ENCODE results near the gene VWF. TPM values are rescaled to one million over a fixed set of nuclear protein-coding genes. Genes with fewer than 3 reads are reported as not detected.

VWF gene
- total RNA-seq, 1 donor, result 0.72 TPM

DNA sequence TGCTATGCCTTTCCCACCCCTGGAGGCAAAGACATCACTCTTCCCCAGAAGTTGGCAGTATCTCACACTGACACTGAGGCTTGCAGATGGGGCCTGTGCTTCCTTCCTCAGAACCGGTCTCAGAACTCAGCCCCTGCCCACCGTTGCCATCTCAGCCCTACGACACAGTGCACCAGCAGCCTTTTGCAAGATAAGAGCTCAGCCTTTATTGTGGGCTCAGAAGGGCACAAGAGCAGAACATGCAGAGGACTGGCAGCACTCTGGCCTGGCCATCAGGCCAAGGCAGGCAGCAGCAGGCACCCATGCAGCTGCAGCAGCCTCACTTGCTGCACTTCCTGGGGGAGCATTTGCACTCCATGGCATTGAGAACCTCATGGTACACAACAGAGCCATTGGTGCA, 175.8 kb downstream of the VWF start:
- H3K27ac ChIP-seq (ENCODE audit: low read depth, low read length), result no peak overlapping the region
- DNase-seq (ENCODE audit: insufficient read length, low spot score, missing footprints), result no peak
- no peaks in the 10 kb centered on the region for H4K20me1 ChIP-seq (ENCODE audit: insufficient read depth, low read length)
- H3K79me2 ChIP-seq (ENCODE audit: insufficient read depth, low read length), result no peaks in the 10 kb centered on the region
- H3K4me1 ChIP-seq (ENCODE audit: insufficient read depth, low read length), result no peaks in the 10 kb centered on the region
- no peak overlapping the region for H3K4me2 ChIP-seq (ENCODE audit: insufficient read depth, low read length)
- H3K27me3 ChIP-seq (ENCODE audit: insufficient read depth, low read length), result peaks cover 42% of the 10 kb centered on the region
- TF ChIP-seq, protein P1, sequence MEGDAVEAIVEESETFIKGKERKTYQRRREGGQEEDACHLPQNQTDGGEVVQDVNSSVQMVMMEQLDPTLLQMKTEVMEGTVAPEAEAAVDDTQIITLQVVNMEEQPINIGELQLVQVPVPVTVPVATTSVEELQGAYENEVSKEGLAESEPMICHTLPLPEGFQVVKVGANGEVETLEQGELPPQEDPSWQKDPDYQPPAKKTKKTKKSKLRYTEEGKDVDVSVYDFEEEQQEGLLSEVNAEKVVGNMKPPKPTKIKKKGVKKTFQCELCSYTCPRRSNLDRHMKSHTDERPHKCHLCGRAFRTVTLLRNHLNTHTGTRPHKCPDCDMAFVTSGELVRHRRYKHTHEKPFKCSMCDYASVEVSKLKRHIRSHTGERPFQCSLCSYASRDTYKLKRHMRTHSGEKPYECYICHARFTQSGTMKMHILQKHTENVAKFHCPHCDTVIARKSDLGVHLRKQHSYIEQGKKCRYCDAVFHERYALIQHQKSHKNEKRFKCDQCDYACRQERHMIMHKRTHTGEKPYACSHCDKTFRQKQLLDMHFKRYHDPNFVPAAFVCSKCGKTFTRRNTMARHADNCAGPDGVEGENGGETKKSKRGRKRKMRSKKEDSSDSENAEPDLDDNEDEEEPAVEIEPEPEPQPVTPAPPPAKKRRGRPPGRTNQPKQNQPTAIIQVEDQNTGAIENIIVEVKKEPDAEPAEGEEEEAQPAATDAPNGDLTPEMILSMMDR (IDR thresholded peaks at IDR 0.05; ENCODE audit: extremely low read depth, low read depth, low read length), result no peak
- no peaks in the 10 kb centered on the region for H3K9me3 ChIP-seq (ENCODE audit: low read depth, low read length)
- no peak overlapping the region for H2AFZ ChIP-seq (ENCODE audit: low read length)
- no peak overlapping the region for H3K4me3 ChIP-seq (ENCODE audit: insufficient read depth, low read length)
- H3K36me3 ChIP-seq (ENCODE audit: insufficient read depth, low read length), result no peaks in the 10 kb centered on the region

DNA sequence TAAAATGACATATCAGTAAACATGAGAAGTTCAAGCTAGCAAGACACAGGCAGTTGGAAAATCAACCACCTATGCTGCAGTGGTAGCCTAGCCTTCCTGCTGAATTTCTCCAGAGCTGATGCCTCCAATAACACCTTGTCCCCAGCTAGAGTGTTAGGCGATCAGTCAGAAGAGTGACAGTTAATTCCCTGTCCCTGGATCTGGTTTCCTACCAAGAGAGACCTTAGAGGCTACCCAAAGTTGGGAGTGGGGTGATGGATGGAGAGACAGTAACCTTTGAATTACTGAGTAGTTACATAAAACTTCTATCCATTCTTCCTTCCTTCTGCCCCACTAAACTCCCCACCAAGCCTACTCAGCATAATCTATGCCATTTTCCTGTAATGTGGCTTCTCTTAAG, 177.5 kb downstream of the VWF start:
- Histone ChIP-seq H3K4me3 (ENCODE audit: insufficient read depth, low read length) (no peak overlapping the region), H2AFZ (ENCODE audit: low read length) (no peak overlapping the region), H3K79me2 (ENCODE audit: insufficient read depth, low read length) (no peaks in the 10 kb centered on the region), H3K9me3 (ENCODE audit: low read depth, low read length) (no peaks in the 10 kb centered on the region), H3K4me2 (ENCODE audit: insufficient read depth, low read length) (no peak overlapping the region), H3K4me1 (ENCODE audit: insufficient read depth, low read length) (no peaks in the 10 kb centered on the region), H3K27me3 (ENCODE audit: insufficient read depth, low read length) (peaks cover 44% of the 10 kb centered on the region), H4K20me1 (ENCODE audit: insufficient read depth, low read length) (no peaks in the 10 kb centered on the region), H3K27ac (ENCODE audit: low read depth, low read length) (no peak overlapping the region), H3K36me3 (ENCODE audit: insufficient read depth, low read length) (no peaks in the 10 kb centered on the region)
- TF ChIP-seq, protein P1 (IDR thresholded peaks at IDR 0.05; ENCODE audit: extremely low read depth, low read depth, low read length), result no peak
- no peak for DNase-seq (ENCODE audit: insufficient read length, low spot score, missing footprints)

DNA sequence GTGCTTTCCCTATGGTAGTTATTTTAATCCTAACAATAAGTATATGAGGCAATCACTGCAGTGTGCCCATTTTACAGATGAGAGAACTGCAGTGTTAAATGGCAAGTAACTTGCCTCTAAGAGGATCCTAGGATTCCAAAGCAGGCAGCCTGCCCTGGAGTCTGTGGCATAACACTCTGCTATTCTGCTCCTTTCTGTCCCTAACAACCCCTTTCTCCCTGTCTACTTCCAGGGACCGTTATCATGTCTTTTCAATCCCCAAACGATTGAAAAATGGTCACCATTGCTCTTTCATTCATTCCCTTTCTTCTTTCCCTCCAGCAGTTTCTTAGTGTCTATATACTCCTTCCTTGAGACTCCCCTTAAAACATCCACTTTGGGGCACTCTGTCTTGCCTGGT, 178.1 kb downstream of the VWF start:
- Histone ChIP-seq H3K9me3 (ENCODE audit: low read depth, low read length) (no peaks in the 10 kb centered on the region), H3K4me2 (ENCODE audit: insufficient read depth, low read length) (no peak overlapping the region), H3K36me3 (ENCODE audit: insufficient read depth, low read length) (no peaks in the 10 kb centered on the region), H3K4me1 (ENCODE audit: insufficient read depth, low read length) (no peaks in the 10 kb centered on the region), H3K27me3 (ENCODE audit: insufficient read depth, low read length) (peaks cover 44% of the 10 kb centered on the region), H3K79me2 (ENCODE audit: insufficient read depth, low read length) (no peaks in the 10 kb centered on the region), H3K4me3 (ENCODE audit: insufficient read depth, low read length) (no peak overlapping the region), H3K27ac (ENCODE audit: low read depth, low read length) (no peak overlapping the region), H2AFZ (ENCODE audit: low read length) (no peak overlapping the region), H4K20me1 (ENCODE audit: insufficient read depth, low read length) (no peaks in the 10 kb centered on the region)
- DNase-seq (ENCODE audit: insufficient read length, low spot score, missing footprints), result no peak
- TF ChIP-seq, protein P1 (IDR thresholded peaks at IDR 0.05; ENCODE audit: extremely low read depth, low read depth, low read length), result no peak

DNA sequence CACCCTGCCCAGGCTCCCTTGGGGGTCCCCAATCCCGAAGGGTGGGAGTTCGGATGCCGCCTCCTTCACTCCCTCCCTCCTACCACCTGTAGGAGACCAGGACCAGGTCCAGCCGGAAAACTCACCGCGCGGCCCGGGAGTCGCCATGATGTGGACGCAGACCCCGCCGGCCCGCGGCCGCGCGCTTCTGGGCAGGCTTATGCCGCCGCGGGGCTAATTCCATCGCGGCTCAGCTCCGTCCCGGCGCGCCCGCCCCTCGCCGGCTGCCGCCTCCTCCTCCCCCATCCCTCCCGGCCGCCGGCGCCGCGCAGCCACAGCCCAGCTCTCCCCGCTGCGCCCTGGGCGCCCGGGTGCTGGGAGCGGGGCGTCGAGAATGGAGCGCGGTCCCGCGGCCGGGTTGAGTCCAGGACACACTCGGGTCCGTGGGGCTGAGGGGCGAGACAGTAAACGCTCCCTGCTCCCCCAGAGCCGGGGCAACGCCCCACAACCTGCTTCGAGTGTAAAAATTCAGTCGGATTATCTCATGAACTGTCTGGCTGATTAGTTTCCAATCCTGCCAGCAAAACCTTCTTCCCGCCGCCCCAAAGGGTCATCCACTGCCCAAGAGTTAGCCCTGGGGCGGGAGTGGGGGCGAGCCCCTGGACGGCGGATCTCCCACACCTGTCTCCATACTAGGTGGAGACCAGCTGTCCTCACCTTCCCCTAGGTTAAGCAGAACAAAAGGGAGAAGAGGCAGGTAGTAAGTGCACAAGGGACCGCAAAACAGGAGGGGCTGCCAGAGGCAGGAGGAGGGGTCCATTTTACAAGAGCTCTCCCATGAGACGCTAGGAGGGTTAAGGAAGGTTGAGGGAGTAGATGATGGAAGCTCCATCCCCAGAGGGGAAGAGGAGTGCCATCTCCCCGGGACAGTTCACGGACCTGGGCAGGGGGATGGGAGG, 179.1 kb downstream of the VWF start, which contains the start of gene ANO2:
Gene ANO2 (minus strand): TSS at position 189 of the 938 bp plus-strand sequence. CDS start 42 bp downstream, at position 147.
- Histone ChIP-seq H2AFZ (ENCODE audit: low read length) (no peak within 1 kb of the TSS), H3K36me3 (ENCODE audit: insufficient read depth, low read length) (no peaks in the 10 kb centered on the region), H3K9me3 (ENCODE audit: low read depth, low read length) (no peaks in the 10 kb centered on the region), H3K27ac (ENCODE audit: low read depth, low read length) (no peak within 1 kb of the TSS), H3K79me2 (ENCODE audit: insufficient read depth, low read length) (no peaks in the 10 kb centered on the region), H3K27me3 (ENCODE audit: insufficient read depth, low read length) (peaks cover 44% of the 10 kb centered on the region), H3K4me1 (ENCODE audit: insufficient read depth, low read length) (no peaks in the 10 kb centered on the region), H3K4me3 (ENCODE audit: insufficient read depth, low read length) (peak within 1 kb of the TSS; percentile 43), H3K4me2 (ENCODE audit: insufficient read depth, low read length) (peak within 1 kb of the TSS; percentile 43), H4K20me1 (ENCODE audit: insufficient read depth, low read length) (no peaks in the 10 kb centered on the region)
- TF ChIP-seq, protein P1 (IDR thresholded peaks at IDR 0.05; ENCODE audit: extremely low read depth, low read depth, low read length), result no peak
- no peak for DNase-seq (ENCODE audit: insufficient read length, low spot score, missing footprints)

Measured in osteoblast (primary cell).